Measurements from ENCODE around the gene BAZ1A. TPM values are rescaled to one million over a fixed set of nuclear protein-coding genes. Genes with fewer than 3 reads are reported as not detected.

The BAZ1A gene
- total RNA-seq, 6 experiments from 2014 or later: 23.1 to 29.5 (median 26.6) TPM

DNA sequence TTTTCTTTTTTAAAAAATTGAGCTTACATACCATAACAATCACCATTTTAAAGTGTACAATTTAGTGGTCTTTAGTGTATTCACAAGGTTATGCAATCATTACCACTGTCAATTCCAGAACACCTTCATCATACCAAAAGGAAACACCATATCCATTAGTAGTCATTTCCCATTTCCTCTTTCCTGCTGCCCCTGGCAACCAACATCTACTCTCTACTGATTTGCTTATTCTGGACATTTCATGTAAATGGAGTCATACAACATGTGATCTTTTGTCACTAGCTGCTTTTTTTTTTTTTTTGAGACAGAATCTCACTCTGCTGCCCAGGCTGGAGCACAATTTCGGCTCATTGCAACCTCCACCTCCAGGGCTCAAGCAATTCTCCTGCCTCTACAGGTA is 93.9 kb downstream of the BAZ1A start:
- Mint-ChIP-seq H3K4me1 (ENCODE audit: low read depth) (peaks cover 37% of the 10 kb centered on the region), H3K4me3 (peak overlapping the region; percentile 65), H3K27me3 (ENCODE audit: insufficient read depth) (no peaks in the 10 kb centered on the region), H3K27ac (peak overlapping the region; percentile 92), H3K36me3 (ENCODE audit: low read depth) (peaks cover 58% of the 10 kb centered on the region), H3K9me3 (no peaks in the 10 kb centered on the region)
- DNase-seq: peak; percentile 93
- TF ChIP-seq, protein P1, sequence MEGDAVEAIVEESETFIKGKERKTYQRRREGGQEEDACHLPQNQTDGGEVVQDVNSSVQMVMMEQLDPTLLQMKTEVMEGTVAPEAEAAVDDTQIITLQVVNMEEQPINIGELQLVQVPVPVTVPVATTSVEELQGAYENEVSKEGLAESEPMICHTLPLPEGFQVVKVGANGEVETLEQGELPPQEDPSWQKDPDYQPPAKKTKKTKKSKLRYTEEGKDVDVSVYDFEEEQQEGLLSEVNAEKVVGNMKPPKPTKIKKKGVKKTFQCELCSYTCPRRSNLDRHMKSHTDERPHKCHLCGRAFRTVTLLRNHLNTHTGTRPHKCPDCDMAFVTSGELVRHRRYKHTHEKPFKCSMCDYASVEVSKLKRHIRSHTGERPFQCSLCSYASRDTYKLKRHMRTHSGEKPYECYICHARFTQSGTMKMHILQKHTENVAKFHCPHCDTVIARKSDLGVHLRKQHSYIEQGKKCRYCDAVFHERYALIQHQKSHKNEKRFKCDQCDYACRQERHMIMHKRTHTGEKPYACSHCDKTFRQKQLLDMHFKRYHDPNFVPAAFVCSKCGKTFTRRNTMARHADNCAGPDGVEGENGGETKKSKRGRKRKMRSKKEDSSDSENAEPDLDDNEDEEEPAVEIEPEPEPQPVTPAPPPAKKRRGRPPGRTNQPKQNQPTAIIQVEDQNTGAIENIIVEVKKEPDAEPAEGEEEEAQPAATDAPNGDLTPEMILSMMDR (IDR thresholded peaks at IDR 0.05): no peak

DNA sequence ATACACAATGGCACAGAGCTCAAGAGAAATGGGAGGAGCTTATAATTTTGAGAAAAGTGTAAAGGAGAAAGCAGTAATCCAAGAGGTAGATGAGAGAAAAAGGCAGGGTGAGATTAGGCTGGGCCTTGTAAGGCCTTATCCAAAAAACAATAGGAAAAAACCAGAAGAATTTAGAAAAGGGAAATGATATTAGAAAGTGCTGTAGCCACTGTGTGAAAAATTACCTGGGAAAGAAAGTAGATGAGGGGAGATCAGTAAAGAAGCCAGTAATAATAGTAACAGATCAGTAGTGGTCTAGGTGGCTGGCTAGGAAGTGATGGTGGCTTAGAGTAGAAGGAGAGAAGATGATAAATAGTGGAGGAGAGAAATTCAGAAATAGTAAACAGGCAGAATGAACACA is 94.5 kb downstream of the BAZ1A start:
- TF ChIP-seq, protein P1 (IDR thresholded peaks at IDR 0.05): no peak
- Mint-ChIP-seq H3K27ac (peak overlapping the region; percentile 92), H3K27me3 (ENCODE audit: insufficient read depth) (no peaks in the 10 kb centered on the region), H3K9me3 (no peaks in the 10 kb centered on the region), H3K4me3 (peak overlapping the region; percentile 60), H3K4me1 (ENCODE audit: low read depth) (peaks cover 37% of the 10 kb centered on the region), H3K36me3 (ENCODE audit: low read depth) (peaks cover 64% of the 10 kb centered on the region)
- DNase-seq: no peak

DNA sequence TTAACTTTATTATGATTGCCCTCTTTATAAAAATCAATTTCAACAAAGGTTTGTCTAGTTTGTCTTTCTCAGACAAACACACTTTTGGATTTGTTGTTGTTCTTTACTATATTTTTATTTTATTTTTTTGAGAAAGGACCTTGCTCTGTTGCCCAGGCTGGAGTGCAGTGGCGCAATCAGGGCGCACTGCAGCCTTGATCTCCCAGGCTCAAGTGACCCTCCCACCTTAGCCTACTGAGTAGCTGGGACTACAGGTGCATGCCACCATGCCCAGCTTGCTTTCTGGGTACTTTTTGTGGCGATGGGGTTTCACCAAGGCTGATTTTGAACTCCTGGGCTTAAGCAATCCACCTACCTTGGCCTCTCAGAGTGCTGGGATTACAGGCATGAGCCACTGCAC is 96.4 kb downstream of the BAZ1A start:
- no peak for DNase-seq
- Mint-ChIP-seq H3K27me3 (ENCODE audit: insufficient read depth) (no peaks in the 10 kb centered on the region), H3K4me1 (ENCODE audit: low read depth) (peaks cover 37% of the 10 kb centered on the region), H3K9me3 (no peaks in the 10 kb centered on the region), H3K4me3 (no peak overlapping the region), H3K36me3 (ENCODE audit: low read depth) (peaks cover 62% of the 10 kb centered on the region), H3K27ac (no peak overlapping the region)
- TF ChIP-seq, protein P1 (IDR thresholded peaks at IDR 0.05): no peak

GRCh38 chr14:34776611-34777010 is 98.5 kb downstream of the BAZ1A start:
- no peak overlapping the region for H3K27ac Mint-ChIP-seq
- H3K4me3 Mint-ChIP-seq: no peak overlapping the region

GRCh38 chr14:34775922-34776321 is 99.2 kb downstream of the BAZ1A start:
- H3K27ac Mint-ChIP-seq: no peak overlapping the region
- H3K4me1 Mint-ChIP-seq (ENCODE audit: low read depth): peaks cover 20% of the 10 kb centered on the region
- H3K4me3 Mint-ChIP-seq: no peak overlapping the region
- H3K9me3 Mint-ChIP-seq: no peaks in the 10 kb centered on the region
- DNase-seq: no peak
- H3K36me3 Mint-ChIP-seq (ENCODE audit: low read depth): peaks cover 52% of the 10 kb centered on the region
- TF ChIP-seq, protein P1 (IDR thresholded peaks at IDR 0.05): no peak
- H3K27me3 Mint-ChIP-seq (ENCODE audit: insufficient read depth): no peaks in the 10 kb centered on the region

More at GRCh38 chr14:34776611-34777010, 98.5 kb downstream of the BAZ1A start:
- Mint-ChIP-seq H3K9me3 (no peaks in the 10 kb centered on the region), H3K4me1 (ENCODE audit: low read depth) (peaks cover 20% of the 10 kb centered on the region), H3K27me3 (ENCODE audit: insufficient read depth) (no peaks in the 10 kb centered on the region), H3K36me3 (ENCODE audit: low read depth) (peaks cover 49% of the 10 kb centered on the region)
- no peak for DNase-seq
- TF ChIP-seq, protein P1 (IDR thresholded peaks at IDR 0.05): no peak

- TF ChIP-seq, protein P1 (IDR thresholded peaks at IDR 0.05): no peak
- H3K27me3 Mint-ChIP-seq (ENCODE audit: insufficient read depth): no peaks in the 10 kb centered on the region
- peaks cover 46% of the 10 kb centered on the region for H3K36me3 Mint-ChIP-seq (ENCODE audit: low read depth)
- no peak overlapping the region for H3K27ac Mint-ChIP-seq
- H3K4me3 Mint-ChIP-seq: no peak overlapping the region
- DNase-seq: no peak
- peaks cover 20% of the 10 kb centered on the region for H3K4me1 Mint-ChIP-seq (ENCODE audit: low read depth)
- H3K9me3 Mint-ChIP-seq: no peaks in the 10 kb centered on the region
Measured at GRCh38 chr14:34775342-34775741, 99.8 kb downstream of the BAZ1A start.
